Activated T-helper 2 cell treated with anti-CD3 and anti-CD28 coated beads, Interferon-gamma antibody, Interleukin-2, Interleukin-4, amounts not matched to agents 10 μg/mL and 5 μg/mL and 100 μg/mL, durations not matched to agents 14 hours and 24 hours and 36 hours (primary cell): Measurements from ENCODE around the gene ABCG4. TPM values are rescaled to one million over a fixed set of nuclear protein-coding genes. Genes with fewer than 3 reads are reported as not detected.
"Not testable (repeated sequence)": the region's sequence is repeated elsewhere in the genome, so short reads cannot be mapped to it uniquely, and the experiment has no call there.

Experiments used
- DNase-seq: peaks from one replicate; pipeline ENCODE4 v3.0.0; 2021; ENCODE audit warnings: low spot score
- H3K27ac Mint-ChIP-seq: one replicate; pipeline ENCODE4 v1.8.0; 2021; ENCODE audit warnings: mixed read lengths
- H3K27me3 Mint-ChIP-seq: one replicate; pipeline ENCODE4 v1.8.0; 2021; ENCODE audit warnings: low read depth, mixed read lengths
- H3K36me3 Mint-ChIP-seq: one replicate; pipeline ENCODE4 v1.8.0; 2021; ENCODE audit warnings: low read depth, mixed read lengths
- H3K4me1 Mint-ChIP-seq: one replicate; pipeline ENCODE4 v1.8.0; 2021; ENCODE audit warnings: low read depth, mixed read lengths
- H3K4me3 Mint-ChIP-seq: one replicate; pipeline ENCODE4 v1.8.0; 2021; ENCODE audit warnings: low read depth, mild to moderate bottlenecking, moderate library complexity, mixed read lengths
- H3K9me3 Mint-ChIP-seq: one replicate; pipeline ENCODE4 v1.8.0; 2021; ENCODE audit warnings: mixed read lengths
- intact Hi-C: fragments of 100-400 bp; cut with micrococcal nuclease; formaldehyde crosslinking; loops from one replicate; pipeline ENCODE4 v1.15.1; 2023
- total RNA-seq: library from RNA; stranded (reverse); gene quantifications from 2 replicates; pipeline ENCODE4 v1.2.3, GENCODE V29; 2022

The ABCG4 gene
- total RNA-seq: 0.11 and 0.16 TPM in 2 replicates

GRCh38 chr11:119149018-119149785 is at the start of gene ABCG4:
Gene ABCG4, plus strand, starts transcription at chr11:119149052. Its CDS starts 914 bp downstream, at chr11:119149966.
- peaks cover 2% of the 10 kb centered on the region for H3K4me1 Mint-ChIP-seq
- no peaks in the 10 kb centered on the region for H3K36me3 Mint-ChIP-seq
- DNase-seq: no peak
- intact Hi-C loops: no loop called here
- H3K27me3 Mint-ChIP-seq: peaks cover 59% of the 10 kb centered on the region
- peak within 1 kb of the TSS; percentile 64 for H3K4me3 Mint-ChIP-seq
- H3K27ac Mint-ChIP-seq: no peak within 1 kb of the TSS
- H3K9me3 Mint-ChIP-seq: no peaks in the 10 kb centered on the region

- Mint-ChIP-seq H3K4me3 (peak overlapping the region; percentile 91), H3K27ac (no peak overlapping the region), H3K4me1 (peaks cover 32% of the 10 kb centered on the region), H3K9me3 (no peaks in the 10 kb centered on the region), H3K27me3 (peaks cover 2% of the 10 kb centered on the region), H3K36me3 (peaks cover 52% of the 10 kb centered on the region)
- DNase-seq: no peak
- intact Hi-C loops: loop anchor here (5.0 kb wide), 2 partner anchors 68 to 172 kb away; partner anchors contain the start of genes BCL9L and NLRX1
These were observed 49.1 kb upstream of the ABCG4 start for GRCh38 chr11:119099711-119100110.

GRCh38 chr11:119100246-119100970 is 48.4 kb upstream of the ABCG4 start:
- peaks cover 34% of the 10 kb centered on the region for H3K4me1 Mint-ChIP-seq
- peaks cover 46% of the 10 kb centered on the region for H3K36me3 Mint-ChIP-seq
- H3K27ac Mint-ChIP-seq: peak overlapping the region; percentile 98
- no peak for DNase-seq
- intact Hi-C loops: loop anchor here (5.0 kb wide), 2 partner anchors 67 to 173 kb away; partner anchors contain the start of genes BCL9L and NLRX1
- H3K4me3 Mint-ChIP-seq: peak overlapping the region; percentile 91
- peaks cover 1% of the 10 kb centered on the region for H3K27me3 Mint-ChIP-seq
- H3K9me3 Mint-ChIP-seq: no peaks in the 10 kb centered on the region

GRCh38 chr11:119100994-119101758 is 47.7 kb upstream of the ABCG4 start:
- H3K9me3 Mint-ChIP-seq: no peaks in the 10 kb centered on the region
- peak overlapping the region; percentile 91 for H3K4me3 Mint-ChIP-seq
- no peaks in the 10 kb centered on the region for H3K27me3 Mint-ChIP-seq
- H3K27ac Mint-ChIP-seq: peak overlapping the region; percentile 98
- peaks cover 40% of the 10 kb centered on the region for H3K36me3 Mint-ChIP-seq
- intact Hi-C loops: loop anchor here (1.0 to 5.0 kb wide), 3 partner anchors 34 to 174 kb away; partner anchors contain the start of genes BCL9L, NLRX1 and VPS11
- H3K4me1 Mint-ChIP-seq: peaks cover 30% of the 10 kb centered on the region
- DNase-seq: no peak

- H3K27me3 Mint-ChIP-seq: no peaks in the 10 kb centered on the region
- intact Hi-C loops: loop anchor here (1.0 to 5.0 kb wide), 6 partner anchors 8 to 232 kb away; partner anchors contain the start of genes BCL9L, NLRX1, RNF26 and VPS11
- H3K4me1 Mint-ChIP-seq: peaks cover 32% of the 10 kb centered on the region
- H3K9me3 Mint-ChIP-seq: no peaks in the 10 kb centered on the region
- peak within 1 kb of the TSS; percentile 98 for H3K27ac Mint-ChIP-seq
- peak; percentile 84 for DNase-seq
- H3K36me3 Mint-ChIP-seq: peaks cover 33% of the 10 kb centered on the region
- H3K4me3 Mint-ChIP-seq: peak within 1 kb of the TSS; percentile 91
These were observed 47.0 kb upstream of the ABCG4 start, which contains the start of gene DPAGT1 for GRCh38 chr11:119101759-119102423. Gene DPAGT1, minus strand, starts transcription at chr11:119101853. Its CDS starts 198 bp downstream, at chr11:119101655.

- not testable (repeated sequence) for H3K27me3 Mint-ChIP-seq, DNase-seq, H3K9me3 Mint-ChIP-seq
- intact Hi-C loops: loop anchor here (5.0 kb wide), 2 partner anchors 64 to 176 kb away; partner anchors contain the start of genes BCL9L and NLRX1
- H3K36me3 Mint-ChIP-seq: peaks cover 20% of the 10 kb centered on the region
- peaks cover 34% of the 10 kb centered on the region for H3K4me1 Mint-ChIP-seq
- peak overlapping the region; percentile 91 for H3K4me3 Mint-ChIP-seq
- peak overlapping the region; percentile 72 for H3K27ac Mint-ChIP-seq
These were observed 45.6 kb upstream of the ABCG4 start for GRCh38 chr11:119103161-119103664.

- intact Hi-C loops: loop anchor here (5.0 kb wide), 2 partner anchors 64 to 176 kb away; partner anchors contain the start of genes BCL9L and NLRX1
- Mint-ChIP-seq H3K27me3 (no peaks in the 10 kb centered on the region), H3K4me1 (peaks cover 37% of the 10 kb centered on the region), H3K9me3 (no peaks in the 10 kb centered on the region), H3K4me3 (peak overlapping the region; percentile 46), H3K27ac (peak overlapping the region; percentile 72), H3K36me3 (peaks cover 18% of the 10 kb centered on the region)
- no peak for DNase-seq
These were observed 45.1 kb upstream of the ABCG4 start for GRCh38 chr11:119103793-119104192.

GRCh38 chr11:119106564-119107537 is 42.0 kb upstream of the ABCG4 start, which contains the start of gene C2CD2L:
Gene C2CD2L, plus strand, starts transcription at chr11:119107344. Its CDS starts 398 bp downstream, at chr11:119107742.
- H3K27me3 Mint-ChIP-seq: no peaks in the 10 kb centered on the region
- peak within 1 kb of the TSS; percentile 98 for H3K4me3 Mint-ChIP-seq
- peaks cover 22% of the 10 kb centered on the region for H3K36me3 Mint-ChIP-seq
- no peaks in the 10 kb centered on the region for H3K9me3 Mint-ChIP-seq
- peaks cover 40% of the 10 kb centered on the region for H3K4me1 Mint-ChIP-seq
- DNase-seq: peak; percentile 89
- intact Hi-C loops: loop anchor here (1.0 kb wide), 3 partner anchors 8 to 14 kb away; partner anchors contain the start of gene HINFP
- peak within 1 kb of the TSS; percentile 92 for H3K27ac Mint-ChIP-seq

- peaks cover 26% of the 10 kb centered on the region for H3K36me3 Mint-ChIP-seq
- no peaks in the 10 kb centered on the region for H3K27me3 Mint-ChIP-seq
- no peaks in the 10 kb centered on the region for H3K9me3 Mint-ChIP-seq
- H3K4me1 Mint-ChIP-seq: peaks cover 39% of the 10 kb centered on the region
- peak overlapping the region; percentile 98 for H3K4me3 Mint-ChIP-seq
- intact Hi-C loops: loop anchor here (1.0 kb wide), 4 partner anchors 8 to 99 kb away; partner anchors contain the start of genes CBL and HINFP
- no peak for DNase-seq
- H3K27ac Mint-ChIP-seq: peak overlapping the region; percentile 92
These were observed 41.2 kb upstream of the ABCG4 start for GRCh38 chr11:119107538-119108145.

- H3K4me3 Mint-ChIP-seq: peak overlapping the region; percentile 98
- no peaks in the 10 kb centered on the region for H3K9me3 Mint-ChIP-seq
- H3K27me3 Mint-ChIP-seq: no peaks in the 10 kb centered on the region
- DNase-seq: no peak
- H3K27ac Mint-ChIP-seq: peak overlapping the region; percentile 92
- intact Hi-C loops: loop anchor here (1.0 kb wide), 1 partner anchor 98 kb away; the partner anchor contains the start of gene CBL
- peaks cover 33% of the 10 kb centered on the region for H3K36me3 Mint-ChIP-seq
- H3K4me1 Mint-ChIP-seq: peaks cover 39% of the 10 kb centered on the region
These were observed 40.6 kb upstream of the ABCG4 start for GRCh38 chr11:119108146-119108856.
